CD4-positive, alpha-beta T cell treated with Interleukin-4 for 1 hour (primary cell): ENCODE measurements around the gene FYB1.
A peak's percentile ranks its signal among the peaks of the same experiment; 100 is the strongest.

ENCODE experiments used
- DNase-seq, 2 donors: peaks; one replicate each; pipeline ENCODE4 v3.0.0-alpha.2; 2020 to 2022

FYB1 gene

GRCh38 chr5:39158786-39159185 is 60.6 kb downstream of the FYB1 start:
- DNase-seq = no peak

- DNase-seq = no peak
These were observed 61.2 kb downstream of the FYB1 start for GRCh38 chr5:39158127-39158593.

- DNase-seq = no peak
These were observed 61.7 kb downstream of the FYB1 start for GRCh38 chr5:39157701-39158100.

GRCh38 chr5:39156082-39156481 is 63.3 kb downstream of the FYB1 start:
- no peak for DNase-seq

- DNase-seq = no peak
These were observed 67.6 kb downstream of the FYB1 start for GRCh38 chr5:39151745-39152144.

- DNase-seq = no peak
These were observed 69.4 kb downstream of the FYB1 start for GRCh38 chr5:39149966-39150365.

- DNase-seq = peak in 1 of 2 donors; percentile 72
These were observed 70.3 kb downstream of the FYB1 start for GRCh38 chr5:39148983-39149534.

- no peak for DNase-seq
These were observed 72.4 kb downstream of the FYB1 start for GRCh38 chr5:39146831-39147540.

GRCh38 chr5:39143151-39143860 is 76.1 kb downstream of the FYB1 start:
- no peak for DNase-seq

- no peak for DNase-seq
These were observed 78.7 kb downstream of the FYB1 start for GRCh38 chr5:39140558-39141168.

GRCh38 chr5:39138892-39139291 is 80.5 kb downstream of the FYB1 start:
- no peak for DNase-seq

- DNase-seq = no peak
These were observed 81.4 kb downstream of the FYB1 start for GRCh38 chr5:39137819-39138451.

- DNase-seq = no peak
These were observed 82.0 kb downstream of the FYB1 start for GRCh38 chr5:39137391-39137790.

GRCh38 chr5:39132792-39133191 is 86.6 kb downstream of the FYB1 start:
- no peak for DNase-seq

- DNase-seq = no peak
These were observed 87.3 kb downstream of the FYB1 start for GRCh38 chr5:39132128-39132447.

GRCh38 chr5:39131210-39132127 is 87.9 kb downstream of the FYB1 start:
- no peak for DNase-seq

- DNase-seq = no peak
These were observed 88.6 kb downstream of the FYB1 start for GRCh38 chr5:39130716-39131115.

- no peak for DNase-seq
These were observed 97.4 kb downstream of the FYB1 start for GRCh38 chr5:39121922-39122321.

GRCh38 chr5:39121315-39121714 is 98.0 kb downstream of the FYB1 start:
- no peak for DNase-seq

GRCh38 chr5:39120052-39120420 is 99.3 kb downstream of the FYB1 start:
- no peak for DNase-seq

GRCh38 chr5:39119404-39120051 is 99.8 kb downstream of the FYB1 start:
- no peak for DNase-seq

- no peak for DNase-seq
These were observed 100.7 kb downstream of the FYB1 start for GRCh38 chr5:39118638-39119037.
